NCI-H345 treated with DMSO at 0.1 percent for 48 hours (cell line): ENCODE measurements around the gene POLN.
A peak's percentile ranks its signal among the peaks of the same experiment; 100 is the strongest.

Experiments
- DNase-seq: peaks from one replicate; lab custom pipeline; 2025; ENCODE audit not compliant: unreplicated experiment; lab: John Stamatoyannopoulos, UW

POLN gene

DNA sequence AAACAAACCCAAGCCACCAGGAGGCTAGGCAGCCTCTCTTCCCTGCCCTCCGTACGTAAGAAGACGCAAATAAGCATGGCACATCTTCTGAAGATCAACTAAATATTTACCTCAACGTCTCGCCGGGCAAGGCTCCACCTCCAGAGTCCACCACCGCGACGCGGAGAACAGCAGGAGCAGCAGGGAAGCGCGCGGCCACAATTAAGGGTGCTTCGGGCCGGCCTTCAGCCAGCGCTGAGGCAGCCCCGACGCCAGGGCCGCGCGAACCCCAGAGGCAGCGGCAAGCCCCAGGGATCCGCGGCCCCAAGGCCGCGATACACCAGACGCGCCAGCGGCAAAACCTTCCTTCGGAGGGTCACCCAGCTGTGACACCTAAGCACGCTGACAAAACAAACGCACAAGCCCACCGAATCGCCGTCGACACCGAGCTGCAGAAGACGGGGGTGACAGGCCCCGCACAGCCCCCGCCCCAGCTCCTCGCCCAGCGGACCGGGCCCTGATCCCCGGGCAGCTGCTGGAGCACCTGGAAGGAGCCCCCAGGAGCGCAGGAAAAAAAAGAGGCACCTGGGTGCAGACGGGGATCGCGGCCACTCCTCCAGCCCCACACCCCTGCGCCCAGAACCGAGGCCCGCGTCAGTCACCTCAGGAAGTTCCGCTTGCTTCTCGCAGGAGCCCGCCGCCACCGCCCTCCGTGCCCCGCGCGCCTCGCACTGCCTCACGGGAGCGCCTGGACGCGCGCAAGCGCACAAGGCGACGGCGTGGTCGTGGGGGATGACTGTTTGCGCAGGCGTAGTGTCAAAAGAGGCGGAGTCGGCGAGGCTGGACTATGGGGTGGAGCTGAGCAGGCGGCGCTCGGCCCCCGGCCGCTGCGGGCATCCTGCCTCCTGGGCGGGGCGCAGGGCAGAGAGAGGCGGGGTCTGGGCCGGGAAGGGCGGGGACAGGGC lies at the start of gene POLN, which contains the start of gene HAUS3:
Gene POLN (minus strand): TSS at position 712 of the 944 bp plus-strand sequence. CDS start 12,890 bp downstream, outside the sequence.
Gene HAUS3 (minus strand): TSS at position 712 of the 944 bp plus-strand sequence. CDS start 1,175 bp downstream, outside the sequence.
- peak; percentile 83 for DNase-seq

DNA sequence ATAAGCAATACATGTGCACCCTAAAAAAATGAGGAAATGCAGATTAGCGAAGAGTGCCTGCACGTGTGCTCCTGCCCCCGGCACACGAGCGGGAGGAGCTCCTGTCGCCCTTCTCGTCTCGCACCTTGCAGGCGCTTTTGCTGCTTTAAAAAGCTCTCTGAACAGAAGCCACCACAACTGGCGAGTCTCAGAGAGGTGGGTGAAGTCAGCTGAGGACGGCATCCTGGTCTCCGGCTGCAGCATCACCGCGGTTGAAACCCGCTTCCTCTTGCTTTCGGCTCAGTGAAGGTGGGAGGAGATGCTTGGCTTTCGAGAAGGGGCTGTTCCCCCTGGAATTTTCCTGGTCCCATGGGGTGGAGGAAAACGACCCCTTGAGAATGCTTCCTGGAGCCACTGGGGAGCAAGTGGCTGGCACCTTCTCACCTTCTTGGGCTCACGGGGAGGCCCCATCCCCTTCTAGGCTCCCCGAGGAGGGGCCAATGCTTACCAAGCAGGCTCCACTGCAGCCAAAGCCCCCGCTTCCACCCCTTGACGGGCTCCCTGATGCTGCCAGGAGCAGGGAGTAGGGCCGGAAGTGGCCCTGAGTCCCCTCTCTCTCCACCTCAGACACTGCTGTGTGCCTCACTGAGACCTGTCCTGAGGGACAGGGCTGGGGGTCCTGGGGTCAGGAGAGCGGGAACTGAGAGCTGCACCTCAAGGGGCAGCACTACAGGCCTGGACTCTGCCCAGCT lies 49.2 kb upstream of the POLN start:
- DNase-seq = no peak

DNA sequence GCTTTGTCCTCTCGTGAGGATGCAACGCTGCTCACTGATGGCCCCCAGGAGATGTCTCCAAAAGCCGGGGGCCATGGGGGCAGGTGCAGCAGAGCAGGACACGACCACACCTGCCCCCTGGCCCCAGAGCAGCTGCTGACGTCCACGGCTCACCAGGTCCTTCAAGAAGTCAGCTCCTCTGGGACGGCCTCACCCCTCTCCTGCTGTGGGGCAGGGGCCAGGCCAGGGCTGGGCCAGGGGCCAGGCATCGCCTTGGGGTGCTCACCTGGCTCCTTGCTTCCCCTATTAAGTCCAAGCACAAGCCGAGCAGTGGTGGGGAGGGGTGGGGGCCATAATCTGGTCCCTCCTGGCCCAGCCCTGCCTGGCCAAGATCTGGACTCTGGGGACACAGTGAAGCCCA lies 48.6 kb upstream of the POLN start:
- no peak for DNase-seq

DNA sequence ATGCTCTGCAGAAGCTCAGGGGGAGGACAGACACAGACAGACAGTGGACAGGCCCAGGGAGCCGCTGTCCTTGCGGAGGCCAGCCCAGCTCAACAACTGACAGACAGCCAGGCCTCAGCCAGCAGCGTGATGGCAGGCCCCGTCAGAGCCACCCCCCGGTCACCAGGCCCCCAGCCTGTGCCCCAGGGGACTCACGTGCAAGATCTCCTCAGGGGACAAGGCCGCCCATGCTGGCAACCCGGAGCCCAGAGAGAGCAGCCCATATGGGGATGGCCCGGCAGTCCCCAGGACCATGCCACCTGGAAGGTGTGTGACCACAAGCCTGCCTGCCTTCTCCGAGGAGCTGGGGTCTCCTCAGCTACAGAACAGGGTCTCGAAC lies 48.0 kb upstream of the POLN start:
- no peak for DNase-seq

DNA sequence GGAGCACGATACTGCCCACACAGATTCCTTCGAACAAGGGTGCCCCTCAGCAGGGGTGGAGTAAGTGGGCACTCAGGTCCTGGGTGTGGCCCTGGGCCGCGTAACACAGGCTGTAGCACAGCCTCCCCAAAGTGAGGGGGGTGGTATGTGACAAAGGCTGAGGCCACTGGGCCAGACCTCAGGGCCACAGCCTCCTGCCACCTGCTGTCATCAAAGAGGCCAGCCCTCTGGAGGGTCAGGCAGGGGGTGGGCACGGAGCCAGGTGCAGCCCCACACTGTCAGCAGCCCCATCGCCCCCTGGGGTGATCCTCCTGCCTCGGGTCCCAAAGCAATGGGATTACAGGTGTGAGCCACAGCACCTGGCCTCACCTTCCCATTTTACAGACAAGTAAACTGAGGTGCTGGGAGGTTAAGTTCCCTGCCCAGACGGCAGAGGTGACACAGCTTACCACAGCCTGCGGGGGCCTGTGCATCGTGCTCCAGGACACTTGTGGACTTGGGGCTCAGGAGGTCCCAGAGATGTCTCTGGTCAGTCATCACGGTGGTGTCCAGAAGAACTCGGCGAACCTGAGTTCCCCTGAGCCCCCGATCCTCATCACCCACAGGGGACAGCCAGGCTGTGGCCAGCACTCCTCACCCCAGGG lies 47.5 kb upstream of the POLN start:
- no peak for DNase-seq

DNA sequence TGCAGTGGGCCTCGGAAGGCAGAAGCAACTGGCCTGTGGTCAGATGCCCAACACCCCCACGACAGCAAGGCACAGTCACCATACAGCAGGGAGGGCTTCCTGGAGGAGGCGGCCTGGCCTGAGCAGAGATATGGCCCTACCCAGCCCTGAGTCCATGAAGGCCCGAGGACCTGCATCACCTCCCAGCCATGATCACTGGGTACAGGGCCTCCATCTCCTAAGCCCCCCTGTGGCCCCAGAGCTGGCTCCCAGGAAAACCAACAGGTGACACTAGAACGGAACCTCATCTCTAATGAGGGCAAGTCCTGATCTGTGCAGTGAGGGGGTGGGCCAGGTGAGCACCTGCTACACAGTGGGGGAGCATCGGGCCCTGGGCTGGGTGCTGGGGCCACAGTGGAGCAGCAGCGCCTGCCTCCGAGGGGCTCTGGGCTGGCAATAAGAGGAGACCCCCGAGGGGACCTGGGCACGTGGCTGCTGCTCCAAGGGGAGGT lies 46.2 kb upstream of the POLN start:
- no peak for DNase-seq

DNA sequence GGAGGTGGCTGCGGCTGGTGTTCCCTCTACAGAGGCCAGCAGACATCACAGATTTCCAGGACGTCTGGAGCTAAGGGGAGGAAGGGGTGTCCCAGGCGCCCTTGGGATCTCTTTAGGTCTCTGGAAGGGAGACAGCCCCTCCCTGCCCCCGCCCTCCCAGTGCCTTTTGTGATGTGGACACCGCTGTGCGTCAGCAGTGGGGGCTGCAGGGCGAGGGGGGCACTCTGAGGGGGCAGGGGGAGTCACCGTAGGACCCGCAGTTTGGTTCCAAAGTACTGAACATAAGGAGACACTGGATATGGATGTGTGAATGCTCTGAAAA lies 45.6 kb upstream of the POLN start:
- DNase-seq = no peak

DNA sequence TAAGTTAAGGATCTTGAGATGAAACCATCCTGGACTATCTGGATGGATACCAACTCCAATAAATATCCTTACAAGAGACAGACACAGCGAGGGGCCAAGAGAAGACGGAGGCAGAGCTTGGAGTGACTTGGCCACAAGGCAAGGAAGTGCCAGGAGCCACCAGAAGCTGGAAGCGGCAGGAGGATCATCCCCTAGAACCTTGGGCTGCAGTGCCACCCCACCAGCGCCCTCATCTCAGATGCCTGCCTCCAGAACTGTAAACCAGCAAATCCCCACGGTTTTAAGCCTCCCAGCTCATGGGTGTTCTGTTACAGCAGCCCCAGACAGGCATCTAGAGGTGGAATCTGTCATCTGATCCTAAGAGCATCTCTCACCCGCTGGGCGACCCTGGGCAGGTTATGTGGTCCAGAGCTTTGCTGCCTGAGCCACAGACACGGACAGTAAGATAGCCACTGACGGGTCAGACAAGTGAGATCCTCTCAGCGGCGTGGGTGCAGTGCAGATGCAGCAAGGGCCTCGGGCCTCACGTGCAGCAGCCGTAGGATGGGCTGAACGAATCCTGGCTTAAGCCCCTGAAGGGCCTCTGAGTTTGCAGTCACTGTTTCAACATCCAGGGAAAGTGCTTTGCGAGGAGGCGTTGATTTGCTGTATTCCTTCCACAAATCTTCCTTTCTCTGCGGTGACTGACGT lies 45.1 kb upstream of the POLN start:
- no peak for DNase-seq

DNA sequence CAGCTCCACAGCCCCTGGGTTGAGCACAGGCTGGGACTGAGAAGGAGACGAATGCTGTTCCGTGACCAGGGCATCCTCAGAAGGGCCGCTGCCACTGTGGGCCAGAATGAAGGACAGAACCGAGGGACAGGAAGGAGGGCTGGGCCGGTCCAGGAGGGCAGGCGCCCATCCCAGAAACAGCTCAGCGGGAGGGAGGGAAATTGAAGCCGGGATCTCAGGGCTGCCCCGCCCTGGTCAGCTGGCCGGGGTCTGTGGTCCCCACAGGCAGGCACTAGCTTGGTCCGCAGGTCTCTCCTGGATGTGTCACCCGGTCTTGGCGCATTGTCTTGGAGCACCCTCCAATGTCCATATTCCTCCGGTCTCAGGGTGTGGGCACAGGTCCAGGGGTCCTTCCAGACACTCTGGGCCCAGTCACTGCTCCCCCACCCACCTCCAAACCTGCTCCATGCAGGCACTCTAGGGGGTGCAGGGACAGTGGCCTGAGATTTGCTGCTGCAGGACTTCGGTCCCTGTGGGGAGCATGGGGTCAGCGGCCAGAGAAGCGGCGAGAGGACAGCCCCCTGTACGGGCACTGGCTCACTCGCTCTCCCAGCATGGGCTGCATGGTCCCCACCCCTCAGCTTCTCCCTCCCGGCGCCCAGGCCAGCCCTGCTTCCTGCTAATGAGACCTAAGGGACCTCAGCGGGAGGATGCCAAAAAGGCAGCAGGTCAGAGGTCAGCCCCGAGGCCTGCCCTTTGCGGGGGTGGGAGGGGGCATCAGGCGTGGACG lies 43.9 kb upstream of the POLN start:
- no peak for DNase-seq

DNA sequence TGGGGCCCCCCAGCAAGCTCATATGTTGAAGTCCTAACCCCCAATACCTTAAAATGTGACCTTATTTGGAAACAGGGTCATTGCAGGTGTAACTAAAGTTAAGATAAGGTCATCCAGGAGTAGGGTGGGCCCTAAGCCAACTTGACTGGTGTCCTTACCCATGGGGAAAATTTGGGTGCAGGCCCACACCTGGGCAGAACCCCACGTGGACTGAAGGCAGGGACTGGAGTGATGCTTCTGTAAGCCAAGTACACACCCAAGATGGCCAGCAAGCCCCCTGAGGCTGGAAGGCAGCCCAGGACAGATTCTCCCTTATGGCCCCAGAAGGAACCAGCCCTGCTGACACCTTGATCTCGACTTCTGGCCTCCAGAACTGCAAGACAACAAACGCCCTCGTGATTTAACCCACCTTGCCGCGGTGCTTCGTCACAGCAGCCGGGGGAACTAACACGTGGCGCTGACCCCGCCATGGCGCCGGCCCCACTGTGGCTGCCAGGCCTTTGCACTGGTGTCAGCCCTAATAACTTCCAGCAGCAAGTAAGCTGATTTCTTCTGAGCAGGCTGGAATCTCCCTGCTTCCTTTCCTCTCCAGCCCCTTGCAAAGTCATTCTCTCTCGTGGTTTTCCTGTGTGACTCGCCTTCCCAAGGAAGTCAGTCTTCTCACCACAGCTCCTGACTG lies 43.2 kb upstream of the POLN start:
- DNase-seq = no peak

DNA sequence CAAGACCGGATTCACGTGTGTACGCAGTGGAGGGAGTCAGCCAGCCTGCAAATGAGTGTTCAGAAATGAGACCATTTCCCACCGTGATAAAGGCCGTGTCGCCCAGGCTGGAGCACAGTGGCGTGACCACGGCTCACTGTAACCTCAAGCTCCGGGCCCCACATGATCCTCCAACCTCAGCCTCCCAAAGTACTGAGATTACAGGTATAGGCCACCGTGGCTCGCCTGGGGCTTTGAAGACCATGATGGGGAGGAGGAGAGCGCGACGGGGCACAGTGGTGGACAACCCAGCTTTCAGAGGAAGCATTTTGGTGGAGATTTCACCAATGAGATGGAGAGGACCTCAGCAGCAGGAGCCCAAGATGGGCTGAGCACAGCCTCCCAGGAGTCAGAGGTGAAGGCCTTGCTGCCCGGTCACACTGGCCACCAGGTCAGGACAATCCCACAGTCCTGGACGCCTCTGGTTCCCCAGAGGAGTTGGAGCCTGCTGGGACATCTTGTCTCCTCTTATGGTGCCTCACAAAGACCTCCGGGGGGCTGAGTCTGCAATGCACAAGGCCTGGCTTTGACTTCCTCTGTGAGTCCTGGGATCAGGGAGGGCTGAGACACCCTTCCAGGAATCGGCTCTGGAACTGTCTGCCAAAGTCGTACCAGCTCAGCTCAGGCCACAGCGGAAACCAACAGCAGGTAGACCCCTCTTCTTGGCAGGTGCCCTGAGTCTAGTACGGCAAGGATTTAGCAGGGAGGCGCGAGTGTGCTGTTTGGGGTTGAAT lies 42.4 kb upstream of the POLN start:
- DNase-seq = no peak

DNA sequence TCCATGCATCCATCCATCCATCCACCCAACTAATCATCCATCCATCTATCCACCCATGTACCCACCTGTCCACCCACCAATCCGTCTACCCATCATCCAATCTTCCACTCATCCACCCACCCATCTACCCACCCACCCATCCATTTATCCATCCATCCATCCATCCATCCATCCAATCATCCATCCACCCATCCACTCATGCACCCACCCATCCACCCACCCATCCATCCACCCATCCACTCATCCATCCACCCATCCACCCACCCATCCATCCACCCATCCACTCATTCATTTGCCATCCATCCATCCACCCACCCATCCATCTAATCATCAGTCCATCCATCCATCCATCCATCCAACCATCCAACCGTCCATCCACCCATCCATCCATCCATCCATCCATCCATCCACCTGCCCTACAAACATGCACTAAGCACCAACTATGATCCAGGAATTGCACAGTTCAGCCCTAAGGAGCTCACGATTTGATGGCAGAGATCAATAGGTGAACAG lies 41.3 kb upstream of the POLN start:
- DNase-seq = no peak

DNA sequence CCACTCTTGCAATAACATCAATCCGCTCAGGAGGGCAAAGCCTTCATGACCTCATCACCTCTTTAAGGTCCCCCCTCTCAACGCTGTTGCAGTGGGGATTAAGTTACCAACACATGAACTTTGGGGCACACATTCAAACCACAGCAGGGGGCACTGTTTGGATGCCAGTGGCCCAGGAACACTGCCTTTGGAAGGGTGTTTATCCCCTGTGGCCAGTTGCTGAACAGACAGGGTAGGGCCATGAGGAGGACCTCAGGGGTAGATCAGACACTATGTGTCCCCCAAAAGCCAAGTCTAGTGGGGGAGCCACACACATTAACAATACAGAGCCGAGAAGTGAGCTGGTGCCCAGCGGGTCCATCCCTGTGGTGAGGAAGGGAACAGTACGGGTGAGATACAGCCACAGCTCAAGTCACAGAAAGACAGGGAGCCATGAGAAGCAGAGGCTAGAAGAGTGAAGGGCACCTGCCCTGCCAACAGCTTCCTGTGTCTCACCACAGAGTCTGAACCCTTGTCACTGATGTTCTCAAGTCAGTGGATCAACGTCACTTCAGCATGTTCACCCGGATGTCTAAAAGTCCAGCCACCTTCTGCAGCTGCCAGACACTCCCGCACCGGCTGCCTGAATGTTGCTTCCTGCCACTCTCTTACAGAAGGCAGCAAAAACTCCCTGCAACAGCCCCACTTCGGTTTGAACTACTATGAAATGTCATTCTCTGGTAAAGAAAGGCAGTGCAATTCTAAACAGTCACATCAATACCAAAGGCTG lies 39.8 kb upstream of the POLN start:
- DNase-seq = no peak

DNA sequence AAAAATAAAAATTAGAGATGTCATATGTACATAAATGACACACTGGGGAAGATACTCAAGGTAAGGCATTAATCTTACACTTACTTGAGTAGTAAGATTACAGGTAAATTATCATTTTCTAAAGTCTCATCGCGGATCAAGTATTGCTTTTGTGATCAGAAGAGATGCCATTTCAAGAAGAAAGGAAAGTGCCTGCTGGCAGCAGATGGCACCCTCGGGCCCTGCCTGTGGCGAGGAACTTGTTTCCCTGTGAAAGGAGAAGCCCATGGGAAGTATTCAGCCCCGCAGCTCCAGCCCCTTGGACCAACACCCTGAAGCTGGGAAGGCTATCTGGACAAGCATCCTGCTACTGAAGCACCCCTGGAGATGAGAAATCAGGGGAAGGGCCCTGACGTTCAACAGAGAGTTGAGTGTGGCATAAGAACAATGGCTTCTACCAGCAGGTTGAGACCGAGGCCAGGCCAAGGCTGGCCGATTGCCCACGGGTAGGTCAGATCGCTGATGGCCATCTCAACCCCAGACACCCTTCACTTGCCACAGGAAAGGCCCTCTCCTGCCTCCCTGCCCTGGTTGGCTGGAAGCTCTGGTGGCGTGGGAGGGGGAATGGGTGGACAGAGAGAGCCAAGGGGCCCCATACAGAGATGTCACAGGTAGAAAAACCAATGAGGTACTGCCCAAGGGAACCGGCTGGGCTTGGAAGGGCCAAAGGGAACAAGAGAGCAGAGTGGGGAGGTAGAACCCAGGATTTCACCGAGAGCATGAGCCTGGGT lies 38.8 kb upstream of the POLN start:
- DNase-seq = no peak

DNA sequence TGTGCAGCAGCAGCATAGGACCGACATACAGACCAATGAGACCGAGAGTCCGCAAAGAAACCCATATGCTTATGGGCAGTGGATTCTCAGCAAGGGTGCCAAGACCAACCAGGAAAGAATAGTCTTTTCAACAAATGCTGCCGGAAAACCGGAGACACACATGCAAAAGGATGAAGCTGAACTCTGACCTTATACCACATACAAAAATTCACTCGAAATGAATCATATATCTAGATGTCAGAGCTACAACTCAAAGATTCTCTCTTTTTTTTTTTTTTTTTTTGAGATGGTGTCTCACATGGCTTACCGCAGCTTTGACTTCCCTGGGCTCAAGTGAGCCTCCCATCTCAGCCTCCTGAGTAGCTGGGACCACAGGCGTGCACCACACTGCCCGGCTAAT lies 36.0 kb upstream of the POLN start:
- DNase-seq = no peak

DNA sequence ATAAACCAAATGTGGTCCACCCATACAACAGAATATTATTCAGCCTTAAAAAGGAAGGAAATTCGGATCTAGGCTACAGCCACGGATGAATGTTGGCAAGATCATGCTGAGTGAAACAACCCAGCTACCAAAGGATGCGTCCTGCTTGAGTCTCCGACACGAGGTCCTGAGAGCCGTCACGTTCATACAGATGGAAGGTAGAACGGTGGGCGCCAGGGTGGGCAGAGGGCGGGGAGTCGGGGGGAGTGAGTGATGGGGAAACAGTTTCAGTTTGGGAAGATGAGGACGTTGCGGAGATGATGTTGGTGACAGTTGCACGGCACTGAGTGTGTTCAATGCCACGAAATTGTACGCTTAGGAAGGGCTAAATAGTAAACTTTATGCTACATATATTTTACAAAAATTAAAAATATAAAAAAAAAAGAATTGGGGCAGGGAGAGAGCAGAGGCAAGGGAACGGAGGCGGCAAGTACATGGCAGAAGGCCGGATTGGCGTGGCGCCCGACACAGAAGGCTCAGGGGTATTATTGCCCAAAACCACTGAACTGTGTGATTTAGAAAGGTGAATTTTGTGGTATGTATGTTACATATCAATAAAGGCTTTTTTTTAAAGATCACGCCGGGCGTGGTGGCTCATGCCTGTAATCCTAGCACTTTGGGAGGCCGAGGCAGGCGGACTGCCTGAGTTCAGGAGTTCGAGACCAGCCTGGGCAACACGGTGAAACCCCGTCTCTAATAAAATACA lies 34.8 kb upstream of the POLN start:
- DNase-seq = no peak
